Ammon's horn (tissue), 1 donor: ENCODE data around the gene GNAZ.
"Not testable (repeated sequence)": the region's sequence is repeated elsewhere in the genome, so short reads cannot be mapped to it uniquely, and the experiment has no call there.

Experiments used
- DNase-seq: peaks from one replicate; pipeline ENCODE4 v3.0.0-alpha.2; 2016; ENCODE audit warnings: low spot score

Gene GNAZ

DNA sequence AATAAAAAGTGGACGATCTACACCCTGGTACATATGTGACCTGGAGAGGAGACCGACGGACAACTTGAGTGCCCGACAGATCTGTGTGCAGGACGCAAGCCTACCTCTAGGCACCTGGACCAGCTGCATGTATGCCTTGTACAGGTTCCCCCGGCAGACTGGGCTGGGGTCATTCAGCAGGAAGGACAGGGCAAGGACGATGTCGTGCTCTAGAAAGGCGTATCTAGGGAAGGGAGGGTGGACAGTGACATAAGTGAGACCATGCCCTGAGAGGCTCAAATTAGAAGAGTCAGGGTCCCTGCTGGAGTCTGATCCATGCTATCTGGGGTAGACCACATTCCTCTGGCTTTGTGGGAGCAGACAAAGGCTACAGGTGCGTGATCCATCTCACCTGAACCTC is 63.6 kb downstream of the GNAZ start:
- no peak for DNase-seq

DNA sequence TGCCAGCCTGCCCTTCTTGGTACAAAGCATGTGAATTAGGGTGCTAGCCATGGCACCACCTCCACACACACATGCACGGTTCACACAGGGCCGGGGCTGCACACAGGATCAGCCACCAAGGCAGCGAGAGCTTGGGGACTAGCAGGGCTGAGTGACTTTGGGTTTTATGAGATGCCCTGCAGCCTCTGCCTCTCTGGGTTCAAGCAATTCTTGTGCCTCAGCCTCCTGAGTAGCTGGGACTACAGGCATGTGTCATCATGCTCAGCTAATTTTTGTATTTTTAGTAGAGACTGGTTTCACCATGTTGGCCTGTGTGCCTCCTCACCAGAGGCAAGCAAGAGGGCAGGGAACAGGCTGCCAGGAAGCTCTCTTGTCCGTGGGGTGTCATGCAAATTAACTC is 66.7 kb downstream of the GNAZ start:
- not testable (repeated sequence) for DNase-seq

DNA sequence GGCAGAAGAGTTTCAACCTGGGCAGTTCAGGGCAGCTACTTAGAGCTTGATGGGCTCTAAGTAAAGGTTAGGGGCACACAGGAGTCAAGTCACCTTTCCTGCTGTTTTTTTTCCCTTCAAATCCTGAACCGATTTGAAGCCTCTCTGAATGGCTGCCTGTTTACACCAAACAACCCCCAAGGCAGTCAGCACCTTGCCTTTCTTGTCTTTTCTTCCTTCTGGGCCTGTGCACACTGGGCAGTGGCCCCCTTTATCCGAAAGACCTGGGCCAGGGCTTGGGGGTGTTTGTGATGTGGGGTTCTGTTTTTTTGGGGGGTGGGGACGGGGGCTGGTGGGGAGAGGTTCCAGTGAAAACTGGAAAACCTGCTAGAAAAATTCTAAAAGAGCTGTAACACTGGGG is 67.1 kb downstream of the GNAZ start:
- DNase-seq, result no peak

DNA sequence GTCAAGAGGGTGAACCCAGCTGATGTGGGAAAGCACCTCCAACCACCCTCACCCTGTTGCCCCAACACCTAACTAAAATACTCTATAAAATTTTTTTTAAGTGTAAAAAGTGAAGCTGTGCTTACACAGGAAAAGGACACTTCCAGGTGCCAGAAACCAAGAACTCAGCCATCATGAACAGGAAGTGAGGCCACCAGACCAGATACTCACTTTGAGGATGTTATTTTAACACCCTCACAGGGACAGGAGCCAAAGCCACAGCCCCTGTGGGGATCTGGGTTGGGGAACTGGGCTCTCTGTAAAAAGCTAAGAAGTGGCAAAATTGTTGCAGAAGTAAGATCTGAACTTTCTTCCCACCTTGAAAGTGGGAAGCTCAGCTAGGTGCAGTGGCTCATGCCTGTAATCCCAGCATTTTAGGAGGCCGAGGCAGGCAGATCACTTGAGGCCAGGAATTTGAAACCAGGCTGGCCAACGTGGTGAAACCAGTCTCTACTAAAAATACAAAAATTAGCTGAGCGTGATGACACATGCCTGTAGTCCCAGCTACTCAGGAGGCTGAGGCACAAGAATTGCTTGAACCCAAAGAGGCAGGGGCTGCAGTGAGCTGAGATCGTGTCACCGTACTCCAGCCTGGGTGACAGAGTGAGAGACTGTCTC is 67.7 kb downstream of the GNAZ start:
- peak; percentile 58 for DNase-seq

DNA sequence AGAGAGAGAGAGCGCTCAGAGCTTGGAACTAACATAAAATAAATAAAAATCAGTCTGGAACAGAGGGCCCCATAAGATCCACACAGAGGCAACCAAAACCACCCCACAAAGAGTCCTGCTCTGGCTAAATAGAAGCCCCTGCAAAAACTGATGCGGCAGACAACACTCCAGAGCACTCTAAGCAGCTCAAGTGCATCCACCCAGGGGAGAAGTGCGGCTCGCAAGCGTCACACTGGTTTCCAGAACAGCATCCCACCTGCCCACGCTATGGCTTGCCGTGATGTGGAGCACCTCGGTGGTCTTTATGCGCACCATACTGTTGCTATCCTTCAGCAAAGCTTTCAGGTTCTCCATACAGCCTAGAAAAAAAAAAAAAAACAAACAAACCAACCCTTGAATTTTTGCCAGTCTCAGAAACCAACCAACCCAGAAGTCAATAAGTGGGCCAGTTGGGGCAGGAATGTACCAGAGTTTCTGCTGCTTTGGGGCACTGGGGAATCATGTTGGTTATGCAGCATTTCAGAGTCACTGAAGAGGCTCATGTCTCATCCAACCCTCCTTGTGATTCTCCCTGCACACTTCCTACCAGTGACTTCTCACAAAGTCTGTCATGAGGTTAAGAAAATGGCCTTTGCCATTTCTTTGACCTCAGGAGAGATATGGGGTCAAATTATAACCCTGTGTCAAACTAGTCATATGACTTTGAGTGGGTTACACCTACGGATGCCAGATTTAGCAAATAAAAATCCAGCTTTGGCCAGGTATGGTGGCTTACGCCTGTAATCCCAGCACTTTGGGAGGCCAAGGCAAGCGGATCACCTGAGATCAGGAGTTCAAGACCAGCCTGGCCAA is 68.5 kb downstream of the GNAZ start:
- DNase-seq, result no peak

DNA sequence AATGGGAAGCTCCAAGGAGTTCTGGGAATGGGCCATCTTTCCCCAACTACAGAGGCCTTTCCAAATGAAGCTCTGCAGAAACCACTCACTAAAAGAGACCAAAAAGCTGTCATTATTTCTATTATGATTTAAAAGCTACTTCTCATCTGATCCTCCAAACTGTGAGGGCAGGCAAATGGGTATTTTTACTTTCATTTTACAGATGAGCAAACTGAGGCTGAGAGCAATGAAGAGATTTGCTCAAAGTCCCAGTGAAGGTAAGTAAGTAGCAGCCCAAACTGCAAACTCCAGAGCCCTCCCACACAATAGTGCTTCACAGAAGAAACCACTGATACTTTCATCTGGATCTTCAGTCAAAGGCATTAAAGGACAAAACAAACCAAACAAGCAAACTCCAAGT is 70.1 kb downstream of the GNAZ start:
- DNase-seq, result no peak

DNA sequence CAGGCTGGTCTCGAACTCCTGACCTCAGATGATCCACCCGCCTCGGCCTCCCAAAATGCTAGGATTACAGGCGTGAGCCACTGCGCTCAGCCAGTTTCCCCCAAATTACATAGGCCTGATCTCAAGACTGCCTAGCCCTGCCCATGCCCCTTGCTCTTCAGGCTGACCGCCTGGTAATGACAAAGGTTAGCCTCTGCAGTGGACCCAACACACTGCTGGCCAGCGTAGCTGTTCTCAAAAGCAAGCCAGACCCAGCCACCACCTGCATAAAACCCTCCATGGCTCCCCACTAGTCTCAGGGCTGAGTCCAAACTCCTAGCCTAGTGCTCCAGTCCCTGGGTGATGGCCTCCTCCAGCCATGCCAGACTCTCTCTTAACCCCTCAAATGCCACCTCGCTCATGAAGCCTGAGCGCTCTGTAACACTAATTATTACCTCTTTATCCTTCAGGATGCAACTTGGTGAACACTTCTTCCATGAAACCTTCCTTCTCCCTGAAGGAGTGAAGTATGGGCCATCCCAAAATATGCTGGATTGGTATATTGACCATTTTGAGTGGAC is 72.3 kb downstream of the GNAZ start:
- no peak for DNase-seq

DNA sequence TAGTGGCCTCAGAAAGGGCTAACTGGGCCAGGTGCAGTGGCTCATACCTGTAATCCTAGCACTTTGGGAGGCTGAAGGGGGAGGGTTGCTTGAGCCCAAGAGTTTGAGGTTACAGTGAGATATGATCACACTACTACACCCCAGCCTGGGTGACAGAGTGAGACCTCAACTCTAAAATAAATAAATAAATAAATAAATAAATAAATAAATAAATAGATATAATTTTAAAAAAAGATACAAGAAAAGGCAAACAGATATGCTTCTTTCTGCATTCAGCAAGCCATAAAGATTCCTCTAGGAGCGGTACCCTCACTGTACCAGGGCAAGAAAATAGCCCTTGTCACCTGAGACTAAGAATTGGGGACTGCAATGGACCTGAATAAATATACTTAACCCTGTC is 72.8 kb downstream of the GNAZ start:
- no peak for DNase-seq

DNA sequence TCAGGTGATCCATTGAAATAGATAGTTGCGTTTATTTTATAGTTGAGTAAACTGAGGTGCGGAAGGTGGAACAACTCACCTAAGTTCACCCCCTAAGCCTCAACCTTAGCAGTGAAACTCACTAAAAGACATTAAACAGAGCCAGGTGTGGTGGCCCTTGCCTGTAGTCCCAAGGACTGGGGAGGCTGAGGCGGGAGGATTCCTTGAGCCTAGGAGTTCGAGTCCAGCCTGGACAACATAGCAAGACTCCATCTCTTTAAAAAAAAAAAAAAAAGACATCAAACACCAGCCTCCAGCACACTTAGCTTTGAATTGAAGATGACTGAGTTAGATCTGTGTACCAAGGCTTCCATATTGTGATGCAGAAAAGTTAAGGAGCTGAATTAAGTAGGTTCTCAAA is 74.1 kb downstream of the GNAZ start:
- DNase-seq, result no peak

DNA sequence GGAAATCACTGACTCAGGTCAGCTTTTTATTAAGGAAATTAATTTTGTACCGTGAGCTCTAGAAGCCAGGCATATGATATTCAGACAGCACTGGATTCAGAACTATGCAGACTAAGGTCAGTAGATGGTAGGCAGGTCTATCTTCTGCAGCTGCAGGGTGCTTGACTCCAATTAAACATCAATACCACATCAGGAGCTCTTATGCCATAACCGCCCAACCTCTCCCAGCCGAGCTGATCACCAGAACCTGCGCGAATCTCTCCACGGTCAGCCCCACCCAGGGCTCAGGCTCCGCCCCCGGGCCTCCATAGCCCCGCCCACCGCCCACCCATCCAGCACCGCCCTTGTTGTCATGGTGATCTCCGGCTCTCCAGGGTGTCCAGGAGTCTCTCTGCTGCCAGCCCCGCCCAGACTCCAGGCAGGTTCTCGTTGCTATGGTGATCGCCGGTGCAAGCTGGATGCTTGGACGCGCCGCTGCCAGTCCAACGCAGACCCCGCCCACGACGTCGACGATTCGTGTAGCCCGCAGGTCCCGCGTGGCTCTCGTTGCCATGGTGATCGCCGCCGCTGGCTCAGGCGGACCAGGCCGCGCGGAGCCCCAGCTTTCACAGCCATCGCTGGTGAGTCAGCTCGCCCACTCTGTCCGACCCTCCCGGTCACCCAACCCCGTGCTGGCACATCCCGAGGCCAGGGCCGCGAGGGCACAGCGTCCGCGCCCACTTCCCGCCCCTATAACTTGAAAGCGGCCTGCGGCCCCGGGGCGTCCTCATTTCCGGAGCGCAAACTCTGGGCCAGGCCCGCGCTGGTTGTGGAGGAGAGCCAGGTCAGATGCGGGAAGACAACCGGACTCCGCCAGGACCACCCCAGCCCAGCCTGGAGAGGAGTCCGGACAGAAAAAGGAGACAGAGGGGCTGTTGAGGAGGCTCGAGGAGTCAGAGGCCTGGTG is 74.9 kb downstream of the GNAZ start, which contains the start of gene RAB36:
TSS of gene RAB36 (plus strand) at position 546 of the 946 bp plus-strand sequence. CDS start 1,140 bp downstream, outside the sequence.
- DNase-seq, result peak; percentile 99

DNA sequence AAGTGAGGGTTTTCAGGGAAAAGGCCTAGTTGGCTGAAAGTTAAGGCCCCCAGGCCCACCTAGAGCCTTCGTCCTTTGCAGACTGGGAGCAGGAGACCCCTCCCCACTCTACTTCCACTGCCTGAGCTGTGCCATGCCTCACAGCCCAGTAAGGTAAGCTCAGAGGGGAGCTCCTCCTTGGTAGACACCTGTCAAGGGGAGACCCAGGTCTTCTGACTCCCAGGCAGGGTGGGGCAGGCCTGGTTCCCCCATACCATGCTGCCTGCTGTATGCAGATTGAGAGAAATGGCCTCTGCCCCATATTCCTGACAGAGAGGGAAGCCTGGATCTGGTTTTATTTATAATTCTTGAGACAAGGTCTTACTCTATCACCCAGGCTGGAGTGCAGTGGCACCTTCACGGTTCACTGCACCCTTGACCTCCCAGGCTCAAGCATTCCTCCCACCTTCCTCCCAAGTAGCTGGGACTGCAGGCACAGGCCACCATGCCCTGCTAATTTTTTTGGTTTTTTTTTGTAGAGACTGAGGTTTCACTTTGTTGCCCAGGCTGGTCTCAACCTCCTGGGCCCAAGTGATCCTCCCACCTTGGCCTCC is 75.7 kb downstream of the GNAZ start:
- no peak for DNase-seq

DNA sequence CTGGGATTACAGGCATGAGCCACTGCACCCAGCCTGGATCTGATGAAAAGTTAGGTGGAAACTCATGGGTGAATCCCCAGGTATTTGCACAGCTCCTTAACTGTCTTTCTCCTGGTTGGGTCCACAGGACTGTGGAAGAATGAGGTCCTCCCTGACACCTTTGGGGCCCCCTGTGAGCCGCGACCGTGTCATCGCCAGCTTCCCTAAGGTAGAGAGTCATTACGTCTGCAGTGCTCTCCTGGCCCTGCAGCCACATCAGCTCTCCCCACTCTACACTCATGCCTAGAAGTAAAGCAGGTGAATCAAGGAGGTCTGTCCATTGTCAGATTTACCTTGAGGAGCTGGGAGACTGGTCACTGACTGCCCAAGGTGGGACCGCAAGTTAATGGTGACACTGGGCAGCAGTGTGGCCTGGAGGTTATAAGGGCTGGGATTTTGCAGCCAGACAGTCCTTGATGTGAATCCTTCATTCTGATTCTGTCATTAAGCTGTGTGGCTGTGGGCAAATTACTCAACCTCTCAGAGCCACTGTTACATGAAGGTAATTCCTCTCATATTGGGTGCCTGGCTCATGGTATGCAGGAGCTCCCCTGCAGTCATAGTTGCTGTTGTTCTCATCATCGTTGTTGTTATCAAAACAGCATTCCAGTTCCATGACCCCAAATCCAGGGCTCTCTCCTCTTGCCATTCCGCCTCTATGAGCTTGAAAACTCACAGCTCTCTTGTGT is 76.3 kb downstream of the GNAZ start:
- DNase-seq, result no peak

DNA sequence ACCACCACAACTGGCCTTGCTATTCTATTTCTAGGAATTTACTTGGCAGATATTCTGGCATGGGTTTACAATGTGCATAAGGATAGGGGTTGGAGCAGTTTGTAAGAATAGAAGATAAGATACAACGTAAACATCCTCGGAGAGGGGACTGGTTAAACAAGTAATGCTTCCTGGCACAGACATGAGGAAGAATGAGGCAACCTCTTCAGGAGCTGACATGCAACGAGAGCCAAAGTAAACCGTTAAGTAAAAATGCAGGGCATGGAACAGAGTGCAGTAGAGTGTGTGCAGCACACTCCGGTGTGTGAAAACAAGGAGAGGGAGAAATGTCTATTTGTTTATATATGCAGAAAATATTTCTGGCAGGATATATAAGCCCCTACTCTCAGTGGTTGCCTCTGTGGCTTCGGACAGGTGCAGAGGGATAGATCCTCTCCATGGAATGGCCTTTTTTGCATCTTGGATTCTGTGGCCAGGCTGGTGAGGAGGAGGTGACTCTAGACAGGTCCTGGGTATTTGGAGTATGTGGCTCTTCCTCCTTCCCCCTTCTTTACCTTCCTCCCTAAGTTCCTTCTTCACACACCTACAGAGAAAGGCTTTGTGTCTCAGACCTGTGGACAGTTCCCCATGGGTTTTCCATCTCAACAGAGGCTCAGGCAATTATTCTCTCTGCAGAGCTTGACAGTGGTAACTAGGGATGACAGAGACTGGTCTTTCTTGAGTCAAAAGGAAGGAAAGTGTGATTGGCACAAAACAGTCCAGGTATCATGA is 77.5 kb downstream of the GNAZ start:
- DNase-seq, result no peak

DNA sequence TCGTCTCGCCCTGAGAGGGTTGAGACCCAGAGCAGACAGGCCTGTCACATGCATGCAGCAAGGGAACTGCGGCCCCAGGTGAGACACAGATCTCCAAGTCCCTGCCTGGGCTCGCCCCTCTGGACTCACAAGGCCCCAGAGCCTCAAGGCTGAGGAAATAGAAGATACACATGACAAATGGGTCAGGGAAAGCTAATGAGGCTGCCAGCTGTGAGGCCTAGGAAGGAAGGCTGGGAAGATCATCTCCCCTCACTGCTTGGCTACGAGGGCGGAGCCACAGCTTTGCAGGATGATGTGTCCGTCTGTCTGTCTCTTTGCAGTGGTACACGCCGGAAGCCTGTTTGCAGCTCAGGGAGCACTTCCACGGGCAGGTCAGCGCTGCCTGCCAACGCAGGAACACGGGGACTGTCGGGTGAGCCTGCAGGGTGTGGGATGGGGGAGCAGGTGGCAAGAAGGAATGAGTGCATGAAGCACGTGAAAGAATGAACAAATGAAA is 79.5 kb downstream of the GNAZ start:
- DNase-seq, result no peak

DNA sequence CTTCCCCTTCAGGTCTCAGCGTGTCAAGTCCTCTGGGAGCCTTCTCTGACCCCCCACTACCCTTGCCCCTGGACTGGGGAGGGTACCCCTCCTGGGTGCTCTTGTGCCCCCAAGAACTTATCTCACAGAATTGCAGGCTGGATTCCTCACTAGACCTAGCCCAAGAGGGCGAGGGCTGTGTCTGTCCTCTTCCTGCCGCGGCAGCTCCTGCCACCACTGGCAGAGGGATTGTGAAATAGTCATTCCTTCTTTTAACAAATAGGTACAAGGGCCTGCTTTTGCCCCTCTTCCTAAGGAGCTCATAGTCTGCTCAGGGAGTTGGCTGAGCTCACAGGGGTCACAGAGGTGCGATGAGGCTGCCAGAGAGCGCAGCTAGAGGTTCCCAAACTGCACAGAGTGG is 80.4 kb downstream of the GNAZ start:
- no peak for DNase-seq

DNA sequence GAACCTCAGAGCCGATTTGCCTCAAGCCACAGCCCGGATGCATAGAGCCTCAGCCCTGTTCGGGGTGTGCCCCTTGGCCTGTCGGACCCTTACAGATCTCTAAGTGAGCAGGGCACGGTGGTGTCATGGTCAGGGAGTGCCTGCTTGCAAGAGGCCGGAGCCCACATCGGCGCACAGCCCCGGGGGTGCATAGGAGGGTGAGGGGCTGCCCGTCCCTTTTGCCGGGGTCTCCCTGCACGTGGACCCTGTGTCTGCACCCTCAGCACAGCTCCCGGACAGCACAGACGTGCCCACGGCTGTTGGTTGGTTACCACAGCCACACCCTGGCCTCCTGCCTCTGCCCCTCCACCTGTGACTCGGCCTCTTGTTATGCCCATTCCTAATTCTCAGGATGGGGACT is 81.5 kb downstream of the GNAZ start:
- DNase-seq, result no peak

DNA sequence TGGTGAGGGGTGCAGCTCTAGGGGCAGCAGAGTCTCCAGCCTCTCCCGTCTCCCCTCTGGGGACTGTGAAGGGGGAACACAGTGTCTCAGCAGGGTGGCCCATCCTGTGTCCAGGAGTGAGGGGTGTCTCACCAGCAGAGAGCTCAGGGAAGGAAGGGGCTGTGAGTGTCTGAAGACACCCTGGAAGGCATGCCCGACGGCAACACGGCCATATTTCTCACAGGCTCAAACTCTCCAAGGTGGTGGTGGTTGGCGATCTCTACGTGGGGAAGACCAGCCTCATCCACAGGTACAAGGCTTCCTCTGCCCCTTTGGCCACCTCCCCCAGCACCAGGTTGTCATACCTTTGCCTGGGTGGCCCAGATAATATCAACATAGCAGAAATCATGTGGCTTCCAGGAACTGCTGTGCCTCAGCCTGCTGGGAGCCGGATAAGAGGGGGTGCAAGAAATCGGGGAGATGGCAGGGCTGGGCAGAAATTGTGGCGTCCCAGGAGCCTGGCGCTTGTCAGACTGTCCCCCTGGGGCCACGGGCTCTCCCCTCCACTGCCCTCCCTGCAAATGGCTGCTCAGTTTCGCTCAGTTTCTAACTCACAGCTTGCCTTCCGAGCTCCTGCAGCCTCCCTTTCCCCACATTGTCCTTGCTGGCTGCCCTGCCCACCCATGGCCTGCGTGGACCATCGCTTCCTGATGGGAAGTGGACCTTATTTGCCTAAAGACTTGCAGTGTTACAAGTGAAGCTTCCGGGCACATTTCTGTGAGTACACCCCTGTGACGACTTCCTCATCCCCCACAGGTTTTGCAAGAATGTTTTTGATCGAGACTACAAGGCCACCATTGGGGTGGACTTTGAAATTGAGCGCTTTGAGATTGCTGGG is 82.2 kb downstream of the GNAZ start:
- DNase-seq, result no peak

DNA sequence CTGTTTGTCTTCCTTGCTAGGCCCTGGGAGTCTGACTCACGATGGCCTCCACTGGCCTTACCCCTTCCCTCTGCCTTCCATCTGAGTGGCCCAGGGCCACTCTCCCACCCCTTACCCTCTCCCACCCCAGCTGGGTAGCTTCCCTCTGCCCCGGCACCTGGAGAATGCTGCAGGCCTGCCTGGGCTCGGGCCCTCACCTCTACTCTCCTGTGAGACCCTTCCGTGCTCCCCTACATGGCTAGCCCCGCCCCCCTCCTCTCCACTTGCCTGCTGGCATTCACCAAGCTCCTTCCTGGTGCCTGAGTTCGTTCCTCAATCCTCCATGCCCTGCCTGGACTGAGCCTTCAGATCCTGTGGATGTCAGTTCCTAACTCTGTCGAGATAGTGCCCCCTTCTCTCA is 83.7 kb downstream of the GNAZ start:
- DNase-seq, result no peak

DNA sequence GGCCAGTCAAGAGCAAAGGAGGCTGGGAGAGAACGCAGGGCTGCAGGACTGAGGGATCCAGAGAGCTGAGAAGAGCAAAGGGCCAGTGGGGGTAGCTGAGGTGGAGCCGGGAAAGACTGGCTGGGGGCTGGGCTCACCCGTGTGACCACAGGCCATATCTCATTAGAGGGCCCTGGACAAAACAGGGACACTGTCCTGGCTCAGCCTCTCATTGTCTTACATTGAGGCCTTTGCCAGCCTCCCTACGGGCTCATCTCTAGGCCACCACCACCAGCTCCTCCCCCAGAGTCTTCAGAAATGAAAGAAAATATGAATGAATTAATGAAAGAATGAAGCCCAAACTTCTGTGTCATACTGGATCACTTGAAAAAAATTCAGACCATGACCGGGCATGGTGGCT is 84.1 kb downstream of the GNAZ start:
- DNase-seq, result no peak
